ENCODE measurements around the gene ALPP.
"Not testable (repeated sequence)": the region's sequence is repeated elsewhere in the genome, so short reads cannot be mapped to it uniquely, and the experiment has no call there.

DNA sequence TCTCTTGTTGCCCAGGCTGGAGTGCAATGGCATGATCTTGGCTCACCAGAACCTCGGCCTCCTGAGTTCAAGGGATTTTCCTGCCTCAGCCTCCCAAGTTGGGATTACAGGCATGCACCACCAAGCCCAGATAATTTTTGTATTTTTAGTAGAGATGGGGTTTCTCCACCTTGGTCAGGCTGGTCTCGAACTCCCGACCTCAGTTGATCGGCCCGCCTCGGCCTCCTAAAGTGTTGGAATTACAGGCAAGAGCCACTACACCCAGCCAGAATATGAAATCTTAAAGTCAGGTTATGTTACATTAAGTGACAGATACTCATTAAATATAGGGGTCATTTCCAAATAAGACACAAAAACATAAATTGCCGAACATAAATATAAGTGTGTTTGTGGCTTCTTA, 15.9 kb downstream of the ALPP start:
- TF ChIP-seq, protein P1, sequence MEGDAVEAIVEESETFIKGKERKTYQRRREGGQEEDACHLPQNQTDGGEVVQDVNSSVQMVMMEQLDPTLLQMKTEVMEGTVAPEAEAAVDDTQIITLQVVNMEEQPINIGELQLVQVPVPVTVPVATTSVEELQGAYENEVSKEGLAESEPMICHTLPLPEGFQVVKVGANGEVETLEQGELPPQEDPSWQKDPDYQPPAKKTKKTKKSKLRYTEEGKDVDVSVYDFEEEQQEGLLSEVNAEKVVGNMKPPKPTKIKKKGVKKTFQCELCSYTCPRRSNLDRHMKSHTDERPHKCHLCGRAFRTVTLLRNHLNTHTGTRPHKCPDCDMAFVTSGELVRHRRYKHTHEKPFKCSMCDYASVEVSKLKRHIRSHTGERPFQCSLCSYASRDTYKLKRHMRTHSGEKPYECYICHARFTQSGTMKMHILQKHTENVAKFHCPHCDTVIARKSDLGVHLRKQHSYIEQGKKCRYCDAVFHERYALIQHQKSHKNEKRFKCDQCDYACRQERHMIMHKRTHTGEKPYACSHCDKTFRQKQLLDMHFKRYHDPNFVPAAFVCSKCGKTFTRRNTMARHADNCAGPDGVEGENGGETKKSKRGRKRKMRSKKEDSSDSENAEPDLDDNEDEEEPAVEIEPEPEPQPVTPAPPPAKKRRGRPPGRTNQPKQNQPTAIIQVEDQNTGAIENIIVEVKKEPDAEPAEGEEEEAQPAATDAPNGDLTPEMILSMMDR (IDR thresholded peaks at IDR 0.05), result not testable (repeated sequence)
- not testable (repeated sequence) for TF ChIP-seq POLR2A, POLR2AphosphoS5 (IDR thresholded peaks at IDR 0.05)
